ENCODE data around the gene ZNF200.

The ZNF200 gene, protein sequence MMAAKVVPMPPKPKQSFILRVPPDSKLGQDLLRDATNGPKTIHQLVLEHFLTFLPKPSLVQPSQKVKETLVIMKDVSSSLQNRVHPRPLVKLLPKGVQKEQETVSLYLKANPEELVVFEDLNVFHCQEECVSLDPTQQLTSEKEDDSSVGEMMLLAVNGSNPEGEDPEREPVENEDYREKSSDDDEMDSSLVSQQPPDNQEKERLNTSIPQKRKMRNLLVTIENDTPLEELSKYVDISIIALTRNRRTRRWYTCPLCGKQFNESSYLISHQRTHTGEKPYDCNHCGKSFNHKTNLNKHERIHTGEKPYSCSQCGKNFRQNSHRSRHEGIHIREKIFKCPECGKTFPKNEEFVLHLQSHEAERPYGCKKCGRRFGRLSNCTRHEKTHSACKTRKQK

GRCh38 chr16:3234857-3235561, at the start of gene ZNF200:
TSS of gene ZNF200 (minus strand) at chr16:3235158. CDS start at chr16:3233755, 1,403 bp downstream.
- peak; percentile 76 for DNase-seq (ENCODE audit: extremely low read depth, low read depth)
- TF ChIP-seq, protein P1, sequence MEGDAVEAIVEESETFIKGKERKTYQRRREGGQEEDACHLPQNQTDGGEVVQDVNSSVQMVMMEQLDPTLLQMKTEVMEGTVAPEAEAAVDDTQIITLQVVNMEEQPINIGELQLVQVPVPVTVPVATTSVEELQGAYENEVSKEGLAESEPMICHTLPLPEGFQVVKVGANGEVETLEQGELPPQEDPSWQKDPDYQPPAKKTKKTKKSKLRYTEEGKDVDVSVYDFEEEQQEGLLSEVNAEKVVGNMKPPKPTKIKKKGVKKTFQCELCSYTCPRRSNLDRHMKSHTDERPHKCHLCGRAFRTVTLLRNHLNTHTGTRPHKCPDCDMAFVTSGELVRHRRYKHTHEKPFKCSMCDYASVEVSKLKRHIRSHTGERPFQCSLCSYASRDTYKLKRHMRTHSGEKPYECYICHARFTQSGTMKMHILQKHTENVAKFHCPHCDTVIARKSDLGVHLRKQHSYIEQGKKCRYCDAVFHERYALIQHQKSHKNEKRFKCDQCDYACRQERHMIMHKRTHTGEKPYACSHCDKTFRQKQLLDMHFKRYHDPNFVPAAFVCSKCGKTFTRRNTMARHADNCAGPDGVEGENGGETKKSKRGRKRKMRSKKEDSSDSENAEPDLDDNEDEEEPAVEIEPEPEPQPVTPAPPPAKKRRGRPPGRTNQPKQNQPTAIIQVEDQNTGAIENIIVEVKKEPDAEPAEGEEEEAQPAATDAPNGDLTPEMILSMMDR (IDR thresholded peaks at IDR 0.05; ENCODE audit: low read depth, low read length) = no peak

DNA sequence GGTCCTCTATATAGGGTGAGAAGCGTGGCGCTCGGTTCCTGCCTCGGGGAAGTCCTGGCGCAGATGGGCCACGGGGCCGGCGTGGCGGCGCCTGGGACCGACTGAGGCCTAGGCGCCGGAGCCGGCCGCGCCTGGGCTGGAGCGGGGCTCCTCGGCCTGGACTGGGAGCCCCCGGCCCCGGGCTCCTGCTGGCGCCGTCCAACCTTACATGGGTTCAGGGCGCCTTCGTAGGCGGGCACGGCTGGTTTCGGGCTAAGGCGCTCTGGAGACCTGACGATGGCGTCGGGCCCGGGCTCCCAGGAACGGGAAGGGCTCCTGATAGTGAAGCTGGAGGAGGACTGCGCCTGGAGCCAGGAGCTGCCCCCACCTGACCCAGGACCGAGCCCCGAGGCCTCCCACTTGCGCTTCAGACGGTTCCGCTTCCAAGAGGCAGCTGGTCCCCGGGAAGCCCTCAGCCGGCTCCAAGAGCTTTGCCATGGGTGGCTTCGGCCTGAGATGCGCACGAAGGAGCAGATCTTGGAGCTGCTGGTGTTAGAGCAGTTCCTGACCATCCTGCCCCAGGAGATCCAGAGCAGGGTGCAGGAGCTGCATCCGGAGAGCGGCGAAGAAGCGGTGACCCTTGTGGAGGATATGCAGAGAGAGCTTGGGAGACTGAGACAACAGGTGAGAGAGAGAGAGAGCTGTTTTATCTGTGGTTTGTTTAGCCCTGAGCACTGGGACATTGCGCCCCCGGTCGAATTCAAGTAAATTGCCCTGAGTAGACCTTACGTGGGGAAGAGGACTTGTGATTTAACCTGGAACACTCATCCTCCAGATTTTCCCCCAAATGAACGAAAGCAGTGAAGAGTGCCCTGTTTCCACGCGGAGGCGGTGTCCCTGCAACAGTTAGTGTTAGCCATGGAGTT, 48.8 kb upstream of the ZNF200 start:
- TF ChIP-seq, protein P1 (IDR thresholded peaks at IDR 0.05; ENCODE audit: low read depth, low read length) = no peak
- DNase-seq (ENCODE audit: extremely low read depth, low read depth) = no peak

DNA sequence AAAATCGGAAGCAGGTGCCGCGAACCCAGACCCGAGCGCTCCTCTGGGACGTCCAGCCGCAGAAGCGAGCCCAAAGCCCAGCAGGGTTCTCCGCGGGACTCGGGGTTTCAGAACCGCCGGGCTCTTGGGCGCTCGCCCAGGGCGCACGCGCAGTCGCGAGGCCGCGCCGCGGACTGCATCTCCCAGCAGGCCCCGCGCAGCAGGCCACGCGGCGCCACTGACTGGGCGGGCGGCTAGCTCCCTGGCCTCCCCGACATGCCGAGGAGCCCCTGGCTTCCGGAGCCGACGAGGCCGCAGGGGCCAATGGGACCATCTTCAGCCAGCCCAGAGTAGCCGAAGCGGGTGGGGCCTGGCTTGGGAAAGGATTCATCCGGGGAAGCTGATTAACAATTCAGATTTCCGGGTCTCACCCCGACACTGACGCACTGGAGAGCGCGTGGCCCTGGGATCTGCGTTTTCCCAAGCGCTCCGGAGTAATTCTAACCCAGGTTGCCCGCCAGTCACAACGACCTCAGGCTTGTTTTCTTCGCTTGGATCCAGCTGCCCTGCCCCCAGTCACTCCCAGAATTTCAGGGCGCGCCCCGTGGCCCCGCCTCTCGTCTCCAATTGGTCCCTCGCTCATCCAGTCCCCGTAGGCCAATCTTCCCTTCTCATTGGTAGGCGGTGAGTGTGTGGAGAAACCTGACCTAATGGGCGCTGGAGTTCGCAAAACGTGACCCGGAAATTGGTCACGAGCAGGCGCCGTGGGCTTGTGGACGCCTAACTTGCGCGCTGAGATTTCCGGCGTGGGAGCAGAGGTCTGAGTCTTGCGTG, 48.0 kb upstream of the ZNF200 start, which contains the start of gene ZNF263:
TSS of gene ZNF263 (plus strand) at position 762 of the 813 bp plus-strand sequence. CDS start 328 bp downstream, outside the sequence.
- TF ChIP-seq, protein P1 (IDR thresholded peaks at IDR 0.05; ENCODE audit: low read depth, low read length) = no peak
- DNase-seq (ENCODE audit: extremely low read depth, low read depth) = peak; percentile 95

DNA sequence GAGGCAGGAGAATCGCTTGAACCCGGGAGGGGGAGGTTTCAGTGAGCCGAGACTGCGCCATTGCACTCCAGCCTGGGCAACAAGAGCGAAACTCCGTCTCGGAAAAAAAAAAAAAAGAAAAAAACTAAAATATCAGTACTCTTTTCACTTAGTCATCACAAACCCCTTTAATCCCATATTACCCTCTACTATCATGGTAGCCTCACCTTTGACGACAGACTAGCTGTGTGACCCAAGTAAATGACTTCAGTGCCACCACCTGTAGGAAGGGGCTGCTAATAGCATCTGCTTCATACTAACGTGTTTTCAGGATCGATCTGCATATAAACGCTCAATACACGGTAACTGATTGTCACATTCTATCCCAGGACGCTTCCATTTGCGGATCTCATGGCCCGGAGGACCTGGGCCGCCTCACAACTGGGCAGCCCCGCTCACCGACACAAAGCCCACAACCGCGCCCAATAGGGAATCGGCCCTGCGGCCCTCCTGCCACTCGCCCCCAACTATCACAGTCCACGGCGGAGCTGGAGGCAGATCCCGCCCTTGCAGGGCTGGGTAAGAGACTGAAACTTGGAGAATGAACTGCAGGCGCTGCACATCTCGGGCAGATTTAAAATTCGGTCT, 47.3 kb upstream of the ZNF200 start:
- no peak for DNase-seq (ENCODE audit: extremely low read depth, low read depth)

DNA sequence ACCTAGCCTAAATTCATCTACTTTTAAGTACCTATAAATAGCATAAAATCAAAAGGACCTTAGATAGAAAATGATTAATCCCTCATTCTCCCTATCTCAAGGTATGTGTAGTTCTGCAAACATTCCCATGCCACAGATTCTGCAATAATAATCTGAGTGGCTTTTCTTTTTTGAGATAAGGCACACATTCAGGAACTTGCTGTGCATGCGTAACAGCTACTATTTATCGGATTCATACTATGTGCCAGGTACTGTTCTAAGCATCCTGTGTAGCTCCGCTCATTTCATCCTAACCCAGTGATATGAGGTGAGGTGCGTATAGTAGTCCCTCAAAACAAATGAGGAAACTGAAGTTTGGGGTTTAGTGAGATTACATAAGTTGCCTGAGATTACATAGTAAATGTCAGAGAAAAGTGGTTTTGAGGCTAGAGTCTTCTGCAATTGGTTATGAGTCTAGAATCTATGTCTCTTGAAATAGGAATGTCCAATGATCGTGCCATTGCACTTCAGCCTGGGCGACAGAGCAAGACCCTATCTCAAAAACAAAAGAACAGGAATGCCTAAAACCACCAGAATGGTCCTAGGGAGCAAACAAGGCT, 46.4 kb upstream of the ZNF200 start:
- no peak for DNase-seq (ENCODE audit: extremely low read depth, low read depth)
- TF ChIP-seq, protein P1 (IDR thresholded peaks at IDR 0.05; ENCODE audit: low read depth, low read length) = no peak

More for the DNA sequence above, 47.3 kb upstream of the ZNF200 start:
- TF ChIP-seq, protein P1 (IDR thresholded peaks at IDR 0.05; ENCODE audit: low read depth, low read length) = no peak

GRCh38 chr16:3276679-3277078, 41.7 kb upstream of the ZNF200 start:
- DNase-seq (ENCODE audit: extremely low read depth, low read depth) = no peak
- TF ChIP-seq, protein P1 (IDR thresholded peaks at IDR 0.05; ENCODE audit: low read depth, low read length) = no peak
